Measurements from ENCODE around the gene ANKRD1.

GRCh38 chr10:90925079-90926029 is 4.5 kb upstream of the ANKRD1 start:
- TF ChIP-seq, protein P1, sequence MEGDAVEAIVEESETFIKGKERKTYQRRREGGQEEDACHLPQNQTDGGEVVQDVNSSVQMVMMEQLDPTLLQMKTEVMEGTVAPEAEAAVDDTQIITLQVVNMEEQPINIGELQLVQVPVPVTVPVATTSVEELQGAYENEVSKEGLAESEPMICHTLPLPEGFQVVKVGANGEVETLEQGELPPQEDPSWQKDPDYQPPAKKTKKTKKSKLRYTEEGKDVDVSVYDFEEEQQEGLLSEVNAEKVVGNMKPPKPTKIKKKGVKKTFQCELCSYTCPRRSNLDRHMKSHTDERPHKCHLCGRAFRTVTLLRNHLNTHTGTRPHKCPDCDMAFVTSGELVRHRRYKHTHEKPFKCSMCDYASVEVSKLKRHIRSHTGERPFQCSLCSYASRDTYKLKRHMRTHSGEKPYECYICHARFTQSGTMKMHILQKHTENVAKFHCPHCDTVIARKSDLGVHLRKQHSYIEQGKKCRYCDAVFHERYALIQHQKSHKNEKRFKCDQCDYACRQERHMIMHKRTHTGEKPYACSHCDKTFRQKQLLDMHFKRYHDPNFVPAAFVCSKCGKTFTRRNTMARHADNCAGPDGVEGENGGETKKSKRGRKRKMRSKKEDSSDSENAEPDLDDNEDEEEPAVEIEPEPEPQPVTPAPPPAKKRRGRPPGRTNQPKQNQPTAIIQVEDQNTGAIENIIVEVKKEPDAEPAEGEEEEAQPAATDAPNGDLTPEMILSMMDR (IDR thresholded peaks at IDR 0.05): no peak
- TF ChIP-seq TCF7L2 (IDR thresholded peaks at IDR 0.05; ENCODE audit: low read depth, low read length): no peak

Measured in Panc1 (cell line).